Right ventricle myocardium inferior (tissue), 1 donor: Measurements from ENCODE around the gene OBSCN. TPM values are rescaled to one million over a fixed set of nuclear protein-coding genes. Genes with fewer than 3 reads are reported as not detected.

Experiments used
- ATAC-seq: fragments of 200-7000 bp; cut with Tn5 transposase; one replicate; pipeline ENCODE4 v1.9.1; 2020; ENCODE audit warnings: mild to moderate bottlenecking, moderate library complexity
- DNase-seq: peaks from one replicate; pipeline ENCODE4 v3.0.0; 2021; ENCODE audit errors: missing footprints
- intact Hi-C: fragments of 100-400 bp; cut with DNase I; formaldehyde crosslinking; loops from one replicate; pipeline ENCODE4 v1.11.0; 2022
- total RNA-seq: library from RNA; stranded (reverse); fragmentation: NEBNext Ultra II Directional; extraction: Animal tissue kit (Norgen Biotek cat#: 25700); gene quantifications from one replicate; pipeline ENCODE4 v1.2.1, GENCODE V29; 2021
- donor health status: DM: no; HTN: yes; CAD: no; lungs with severe emphysema.

Gene OBSCN
- total RNA-seq, 1 donor from 2014 or later = 275 TPM

GRCh38 chr1:228279011-228279721 lies 71.3 kb downstream of the OBSCN start:
- peak; percentile 66 for DNase-seq
- intact Hi-C loops = no loop called here
- no peak for ATAC-seq

DNA sequence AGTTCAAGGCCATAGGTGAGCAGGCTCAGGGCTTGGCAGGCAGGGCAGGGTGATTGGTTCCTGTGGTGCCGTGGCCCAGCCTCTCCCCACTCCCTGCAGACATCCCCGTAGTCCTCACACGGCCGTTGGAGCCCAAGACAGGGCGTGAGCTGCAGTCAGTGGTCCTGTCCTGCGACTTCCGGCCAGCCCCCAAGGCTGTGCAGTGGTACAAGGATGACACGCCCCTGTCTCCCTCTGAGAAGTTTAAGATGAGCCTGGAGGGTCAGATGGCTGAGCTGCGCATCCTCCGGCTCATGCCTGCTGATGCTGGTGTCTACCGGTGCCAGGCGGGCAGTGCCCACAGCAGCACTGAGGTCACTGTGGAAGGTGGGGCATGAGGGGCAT lies 71.9 kb downstream of the OBSCN start:
- intact Hi-C loops = no loop called here
- DNase-seq = peak; percentile 58
- no peak for ATAC-seq

GRCh38 chr1:228280106-228280901 lies 72.5 kb downstream of the OBSCN start:
- peak; percentile 63 for DNase-seq
- intact Hi-C loops = no loop called here
- ATAC-seq = no peak

GRCh38 chr1:228280961-228281591 lies 73.2 kb downstream of the OBSCN start:
- intact Hi-C loops = no loop called here
- ATAC-seq (no peak), DNase-seq (peak; percentile 56)

GRCh38 chr1:228281631-228282328 lies 73.9 kb downstream of the OBSCN start:
- DNase-seq (peak; percentile 64), ATAC-seq (no peak)
- intact Hi-C loops = no loop called here

GRCh38 chr1:228282329-228283042 lies 74.6 kb downstream of the OBSCN start:
- DNase-seq = peak; percentile 61
- intact Hi-C loops = no loop called here
- ATAC-seq = no peak

DNA sequence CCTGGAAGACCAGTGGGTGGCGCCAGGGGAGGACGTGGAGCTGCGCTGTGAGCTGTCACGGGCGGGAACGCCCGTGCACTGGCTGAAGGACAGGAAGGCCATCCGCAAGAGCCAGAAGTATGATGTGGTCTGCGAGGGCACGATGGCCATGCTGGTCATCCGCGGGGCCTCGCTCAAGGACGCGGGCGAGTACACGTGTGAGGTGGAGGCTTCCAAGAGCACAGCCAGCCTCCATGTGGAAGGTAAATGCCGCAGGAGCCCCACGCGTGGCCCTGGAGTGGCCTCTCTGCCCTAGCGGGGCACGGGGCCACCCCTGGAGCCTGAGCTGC lies 75.2 kb downstream of the OBSCN start:
- no peak for ATAC-seq
- intact Hi-C loops = no loop called here
- peak; percentile 64 for DNase-seq

GRCh38 chr1:228283476-228284147 lies 75.8 kb downstream of the OBSCN start:
- no peak for ATAC-seq
- intact Hi-C loops = no loop called here
- DNase-seq = peak; percentile 57

- ATAC-seq (no peak), DNase-seq (peak; percentile 50)
- intact Hi-C loops = no loop called here
These were observed 76.3 kb downstream of the OBSCN start for GRCh38 chr1:228284148-228284495.

DNA sequence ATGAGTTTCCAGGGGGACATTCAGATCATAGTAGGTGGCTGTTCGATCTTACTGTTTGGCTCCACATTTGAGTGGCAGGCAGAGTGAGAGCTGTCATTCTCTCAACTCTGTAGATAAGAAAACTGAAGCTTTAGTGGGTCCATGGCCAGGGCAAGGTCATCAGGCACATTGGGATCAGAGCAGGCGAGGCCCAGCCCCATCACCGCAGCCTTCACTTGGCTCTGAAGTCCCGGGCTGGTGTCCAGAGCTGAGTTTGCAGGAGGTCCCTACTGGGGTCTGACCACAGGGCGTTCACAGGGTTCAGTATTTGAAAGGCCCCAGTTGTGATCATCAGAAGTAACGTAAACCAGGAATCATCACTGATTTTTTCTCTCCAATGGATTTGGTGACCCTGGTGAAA lies 76.7 kb downstream of the OBSCN start:
- peak; percentile 23 for DNase-seq
- ATAC-seq = no peak
- intact Hi-C loops = no loop called here

DNA sequence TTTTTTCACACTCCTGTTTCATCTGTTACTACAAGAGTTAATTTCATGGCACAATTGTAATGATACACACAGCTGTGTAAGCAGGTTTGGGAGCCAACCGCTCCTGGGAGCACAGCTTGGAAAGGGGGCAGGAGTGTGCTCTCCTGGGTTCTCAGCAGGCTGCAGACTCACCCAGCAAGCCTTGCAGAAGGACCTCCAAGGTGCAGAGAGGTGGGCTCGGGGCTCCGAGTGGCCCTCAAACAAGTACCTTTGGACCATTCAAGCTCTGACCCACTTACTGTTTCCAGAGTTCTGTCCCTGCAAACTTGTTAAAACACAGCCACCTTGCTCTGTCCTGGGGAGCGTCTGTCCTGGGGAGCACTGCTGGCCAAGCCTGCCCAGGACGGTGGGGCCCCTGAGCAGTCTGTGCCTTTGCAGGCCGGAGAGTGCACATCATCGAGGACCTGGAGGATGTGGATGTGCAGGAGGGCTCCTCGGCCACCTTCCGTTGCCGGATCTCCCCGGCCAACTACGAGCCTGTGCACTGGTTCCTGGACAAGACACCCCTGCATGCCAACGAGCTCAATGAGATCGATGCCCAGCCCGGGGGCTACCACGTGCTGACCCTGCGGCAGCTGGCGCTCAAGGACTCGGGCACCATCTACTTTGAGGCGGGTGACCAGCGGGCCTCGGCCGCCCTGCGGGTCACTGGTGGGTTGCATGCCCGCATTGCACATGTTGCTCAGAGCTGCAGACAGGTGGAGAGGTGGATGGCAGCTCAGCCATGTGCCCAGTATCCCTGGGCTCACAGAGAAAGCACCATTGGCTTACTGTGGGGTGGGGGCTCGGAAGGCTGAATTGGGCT lies 78.0 kb downstream of the OBSCN start:
- ATAC-seq = no peak
- intact Hi-C loops = no loop called here
- DNase-seq = peak; percentile 60

DNA sequence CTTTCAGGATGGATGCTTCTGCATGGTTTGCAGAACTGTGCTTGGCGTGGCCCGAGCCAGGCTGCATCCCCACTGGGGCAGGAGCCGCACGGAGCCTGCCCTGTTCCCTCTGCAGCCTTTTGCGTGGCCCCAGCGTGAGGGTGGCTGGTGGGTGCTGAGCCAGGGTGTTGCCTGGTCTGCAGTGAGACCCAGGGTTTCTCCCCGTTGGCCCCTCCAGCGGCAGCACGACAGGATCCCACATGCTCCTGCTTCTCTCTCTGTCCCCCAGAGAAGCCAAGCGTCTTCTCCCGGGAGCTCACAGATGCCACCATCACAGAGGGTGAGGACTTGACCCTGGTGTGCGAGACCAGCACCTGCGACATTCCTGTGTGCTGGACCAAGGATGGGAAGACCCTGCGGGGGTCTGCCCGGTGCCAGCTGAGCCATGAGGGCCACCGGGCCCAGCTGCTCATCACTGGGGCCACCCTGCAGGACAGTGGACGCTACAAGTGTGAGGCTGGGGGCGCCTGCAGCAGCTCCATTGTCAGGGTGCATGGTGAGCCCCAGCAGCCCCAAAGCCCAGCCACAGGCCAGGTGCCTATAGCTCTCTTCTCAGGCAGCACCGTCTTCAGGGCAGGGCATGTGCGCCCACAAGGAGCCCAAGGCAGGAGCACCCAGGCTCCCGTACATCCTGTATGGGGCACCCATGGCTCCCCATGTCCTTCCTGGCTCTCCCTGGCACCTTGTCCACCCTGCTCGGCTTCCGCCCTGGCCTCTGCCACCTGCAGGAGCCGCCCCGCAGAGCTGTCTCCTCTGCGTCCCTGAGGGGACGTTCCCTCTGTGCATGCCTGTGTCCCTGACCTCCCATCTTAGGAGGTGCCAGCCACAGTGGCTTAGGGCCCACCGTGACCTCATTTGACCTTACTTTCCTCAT lies 78.9 kb downstream of the OBSCN start:
- intact Hi-C loops = no loop called here
- ATAC-seq (no peak), DNase-seq (peak; percentile 46)

- intact Hi-C loops = no loop called here
- DNase-seq (peak; percentile 66), ATAC-seq (no peak)
These were observed 79.9 kb downstream of the OBSCN start for GRCh38 chr1:228287541-228288425.

DNA sequence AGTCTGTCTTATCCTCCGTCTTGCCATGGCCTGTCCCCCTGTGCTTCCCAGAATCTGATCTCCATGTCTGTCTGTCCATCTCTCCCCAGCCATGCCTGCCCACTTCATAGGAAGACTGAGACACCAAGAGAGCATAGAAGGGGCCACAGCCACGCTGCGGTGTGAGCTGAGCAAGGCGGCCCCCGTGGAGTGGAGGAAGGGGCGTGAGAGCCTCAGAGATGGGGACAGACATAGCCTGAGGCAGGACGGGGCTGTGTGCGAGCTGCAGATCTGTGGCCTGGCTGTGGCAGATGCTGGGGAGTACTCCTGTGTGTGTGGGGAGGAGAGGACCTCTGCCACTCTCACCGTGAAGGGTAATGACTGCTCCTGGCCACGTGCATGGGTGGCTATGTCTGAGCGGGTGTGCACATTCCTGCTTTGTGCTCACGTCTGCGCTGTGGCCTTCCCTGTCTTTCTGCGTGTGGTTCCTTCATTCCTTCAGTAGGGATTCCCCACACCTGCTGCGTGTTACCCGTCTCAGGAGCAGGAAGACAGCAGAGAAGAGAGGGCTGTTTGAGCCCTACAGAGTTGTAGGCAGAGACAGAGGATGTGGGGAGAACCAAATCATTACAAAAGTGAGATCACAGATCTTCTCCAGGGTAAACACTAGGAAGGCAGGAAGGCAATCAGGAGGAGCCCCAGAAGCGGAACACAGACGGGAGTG lies 80.8 kb downstream of the OBSCN start:
- DNase-seq (peak; percentile 34), ATAC-seq (no peak)
- intact Hi-C loops = no loop called here

DNA sequence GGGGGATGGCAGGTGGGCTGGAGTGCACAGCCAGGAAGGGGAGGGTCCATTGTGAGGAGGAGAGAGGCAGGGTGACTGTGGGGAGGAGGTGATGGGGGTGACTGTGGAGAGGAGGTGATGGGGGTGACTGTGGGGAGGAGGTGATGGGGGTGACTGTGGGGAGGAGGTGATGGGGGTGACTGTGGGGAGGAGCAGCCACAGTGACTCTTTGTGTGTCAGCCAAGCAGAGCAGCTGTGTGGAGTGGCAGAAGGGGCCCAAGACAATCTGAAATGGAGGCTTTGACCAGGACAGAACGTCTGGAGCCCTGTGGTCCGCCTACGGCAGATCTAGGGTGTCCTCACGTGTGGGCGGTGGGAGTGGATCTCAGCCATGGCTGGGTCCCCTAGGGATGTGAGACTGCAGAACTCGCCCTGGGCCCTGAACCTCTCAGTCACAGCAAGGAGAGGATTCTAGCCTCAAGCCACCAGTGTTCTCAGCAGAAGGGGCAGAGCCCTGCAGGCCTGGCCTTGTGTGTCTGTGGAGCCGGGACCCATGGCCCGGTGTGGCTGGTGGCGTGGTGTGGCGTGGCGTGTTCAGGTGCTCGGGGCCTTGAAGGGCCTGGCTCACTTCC lies 81.5 kb downstream of the OBSCN start:
- ATAC-seq = no peak
- intact Hi-C loops = no loop called here
- peak; percentile 14 for DNase-seq
